Endothelial cell of umbilical vein (primary cell): ENCODE results near the gene PRKAG2. TPM values are rescaled to one million over a fixed set of nuclear protein-coding genes. Genes with fewer than 3 reads are reported as not detected.

Experiments
- BruUV-seq: library from RNA; stranded (reverse); fragments of 400-500 nt; replicated peaks from 2 replicates; lab custom pipeline; 2021; lab: Mats Ljungman, UMichigan
- CTCF ChIA-PET: fragments of 300-600, 350-600 bp; sonication (Branson Sonifier 250); formaldehyde crosslinking; loops from one replicate; lab custom pipeline; 2021; ENCODE audit warnings: antibody characterized with exemption, inconsistent platforms; lab: Charles Lee
- POLR2A ChIA-PET: fragments of 300-600, 350-600 bp; sonication (Branson Sonifier 250); formaldehyde crosslinking; loops from one replicate; lab custom pipeline; 2021; ENCODE audit warnings: antibody characterized with exemption, inconsistent platforms; lab: Charles Lee
- DNase-seq: peaks from one replicate; pipeline ENCODE4 v3.0.0-alpha.2; 2011; ENCODE audit warnings: low read depth, low spot score
- FAIRE-seq: peaks from 2 replicates; lab custom pipeline; 2011; peaks lifted over from hg19 to GRCh38; lab: Jason Lieb, UNC
- H2AFZ ChIP-seq: 2 replicates; pipeline ENCODE4 v1.6.0; 2012; ENCODE audit warnings: low read depth, low read length, control low read depth, inconsistent platforms
- H3K27ac ChIP-seq: 2 replicates; pipeline ENCODE4 v1.5.1; 2011; ENCODE audit warnings: low read depth, mild to moderate bottlenecking, control low read depth, low read length, moderate library complexity; ENCODE audit not compliant: insufficient read depth
- H3K27me3 ChIP-seq, 2 experiments: 2 replicates each; pipeline versions ENCODE4 v1.6.0 to v1.6.1; 2011; ENCODE audit warnings: low read length in 2 of 2, mixed read lengths in 1 of 2; ENCODE audit not compliant: control insufficient read depth in 2 of 2, insufficient read depth in 2 of 2
- H3K36me3 ChIP-seq, 2 experiments: 2 replicates in 1 of 2; 3 replicates in 1 of 2; pipeline ENCODE4 v1.5.1; 2011; ENCODE audit warnings: low read length in 2 of 2, mild to moderate bottlenecking in 1 of 2, moderate library complexity in 1 of 2; ENCODE audit not compliant: control insufficient read depth in 2 of 2, insufficient read depth in 2 of 2; ENCODE audit errors: extremely low read depth in 1 of 2
- H3K4me1 ChIP-seq: 3 replicates; pipeline ENCODE4 v1.5.1; 2011; ENCODE audit warnings: mild to moderate bottlenecking, low read length; ENCODE audit not compliant: control insufficient read depth, insufficient read depth; ENCODE audit errors: extremely low read depth
- H3K4me2 ChIP-seq: 2 replicates; pipeline ENCODE4 v1.6.1; 2011; ENCODE audit warnings: low read length, control low read depth, mixed read lengths; ENCODE audit not compliant: insufficient read depth
- H3K4me3 ChIP-seq, 3 experiments: fragments of 200-600 bp in 1 of 3; sonication (generic), shearing (Covaris generic) in 1 of 3; replicated peaks in 1 of 3; 2 replicates each; pipeline ENCODE4 v1.5.1; 2011 to 2016; ENCODE audit warnings: control low read depth in 3 of 3, low read length in 3 of 3, mild to moderate bottlenecking in 2 of 3, inconsistent platforms in 1 of 3, low read depth in 1 of 3, moderate library complexity in 1 of 3; ENCODE audit not compliant: insufficient read depth in 1 of 3
- H3K79me2 ChIP-seq: 2 replicates; pipeline ENCODE4 v1.6.0; 2012; ENCODE audit warnings: low read length, inconsistent platforms; ENCODE audit not compliant: control insufficient read depth, insufficient read depth
- H3K9ac ChIP-seq: replicated peaks from 2 replicates; pipeline ENCODE3; 2011; ENCODE audit warnings: low read length, control low read depth; ENCODE audit not compliant: insufficient read depth; ENCODE audit errors: extremely low read depth
- H3K9me1 ChIP-seq: replicated peaks from 3 replicates; pipeline ENCODE4 v1.6.0; 2011; ENCODE audit warnings: mild to moderate bottlenecking, low read length; ENCODE audit not compliant: control insufficient read depth, insufficient read depth; ENCODE audit errors: extremely low read depth
- H3K9me3 ChIP-seq: replicated peaks from 2 replicates; pipeline ENCODE4 v1.5.1; 2012; ENCODE audit warnings: low read length, inconsistent platforms; ENCODE audit not compliant: control insufficient read depth, insufficient read depth
- H4K20me1 ChIP-seq: replicated peaks from 2 replicates; pipeline ENCODE3; 2011; ENCODE audit warnings: mild to moderate bottlenecking, low read length; ENCODE audit not compliant: control insufficient read depth, insufficient read depth; ENCODE audit errors: extremely low read depth
- EZH2 ChIP-seq: IDR thresholded peaks from 2 replicates; pipeline ENCODE4 v1.6.1; 2012; ENCODE audit warnings: borderline replicate concordance, low read depth, mild to moderate bottlenecking, moderate library complexity, low read length, inconsistent platforms; ENCODE audit not compliant: severe bottlenecking
- FOS ChIP-seq: IDR thresholded peaks from 2 replicates; pipeline ENCODE4 v1.6.1; 2011; ENCODE audit warnings: mild to moderate bottlenecking, low read length, moderate library complexity, borderline replicate concordance; ENCODE audit not compliant: insufficient read depth
- GATA2 ChIP-seq: IDR thresholded peaks from 2 replicates; pipeline ENCODE4 v1.7.0; 2011; ENCODE audit warnings: low read depth, mild to moderate bottlenecking, moderate library complexity, mixed read lengths, low read length; ENCODE audit not compliant: insufficient read length, insufficient read depth
- JUN ChIP-seq: IDR thresholded peaks from 2 replicates; pipeline ENCODE4 v1.6.1; 2011; ENCODE audit warnings: borderline replicate concordance, low read depth; ENCODE audit not compliant: insufficient read length, insufficient read depth
- MYC ChIP-seq: IDR thresholded peaks from one replicate; pipeline ENCODE4 v1.6.1; 2011; ENCODE audit warnings: mild to moderate bottlenecking, low read depth, low read length
- POLR2A ChIP-seq: IDR thresholded peaks from 2 replicates; pipeline ENCODE4 v1.6.1; 2012; ENCODE audit warnings: low read depth, mild to moderate bottlenecking, control low read depth, low read length
- POLR2AphosphoS5 ChIP-seq: IDR thresholded peaks from 2 replicates; pipeline ENCODE4 v1.6.1; 2012; ENCODE audit warnings: low read depth, mild to moderate bottlenecking, control low read depth, low read length, moderate library complexity; ENCODE audit not compliant: insufficient read depth
- dilution Hi-C: fragments of 300-500 bp; cut with MboI; formaldehyde crosslinking; loops from one replicate; pipeline ENCODE4 v1.15.0; 2019; ENCODE audit warnings: low sequenced_read_pairs; ENCODE audit not compliant: extremely low pct_ligation_motif_present
- intact Hi-C: fragments of 100-400 bp; cut with micrococcal nuclease; formaldehyde crosslinking; loops from one replicate; pipeline ENCODE4 v1.10.0; 2022
- polyA plus RNA-seq, 4 experiments: library from polyadenylated mRNA; depleted of rRNA in 3 of 4; stranded (reverse) in 3 of 4; unstranded in 1 of 4; fragments of >200 nt; gene quantifications; 2 replicates each; pipeline versions ENCODE4 v1.2.1 to v1.2.3, GENCODE V29; 2011 to 2012; ENCODE audit warnings: missing spikeins in 1 of 4
- total RNA-seq: library from RNA; stranded (reverse); gene quantifications from 2 replicates; pipeline ENCODE4 v1.2.3, GENCODE V29; 2021
- TF ChIP-seq, protein P1 (sequence below): IDR thresholded peaks from 2 replicates; pipeline ENCODE4 v1.6.1; 2011; ENCODE audit not compliant: insufficient read depth, insufficient read length
- TF ChIP-seq, protein P2 (sequence below), 2 donors: IDR thresholded peaks; 1 replicate in 1 of 2; 2 replicates in 1 of 2; pipeline ENCODE4 v1.5.1; 2011; ENCODE audit warnings: low read length in 2 of 2, mild to moderate bottlenecking in 2 of 2, moderate library complexity in 2 of 2, control low read depth in 1 of 2, inconsistent platforms in 1 of 2, low read depth in 1 of 2; ENCODE audit not compliant: insufficient read depth in 1 of 2; ENCODE audit errors: extremely low read depth in 1 of 2

PRKAG2 gene
- total and polyA plus RNA-seq, 2 donors (not counting 3 experiments of a cell fraction or from before 2014, with no cell fraction given), result 19.3 to 51.5 TPM

DNA sequence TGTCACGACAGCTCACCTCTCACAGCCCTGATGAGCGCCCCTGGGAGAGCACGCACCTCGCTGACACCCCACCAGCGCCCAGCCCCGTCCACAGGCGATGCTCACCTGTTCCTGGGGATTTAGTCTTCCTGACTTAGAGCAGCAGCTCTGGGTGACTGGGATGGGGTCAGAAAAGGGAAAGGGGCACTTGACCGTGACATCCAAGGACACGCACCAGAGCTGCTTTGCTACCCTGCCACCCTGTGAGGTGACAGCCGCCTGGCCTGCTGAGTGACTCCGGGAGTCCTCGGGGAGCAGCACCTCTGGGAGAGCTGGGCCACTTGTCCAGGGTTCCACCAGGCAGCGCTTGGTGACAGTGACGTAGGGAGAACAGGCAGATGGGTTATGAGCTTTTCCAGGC is 148.2 kb downstream of the PRKAG2 start:
- Histone ChIP-seq H2AFZ (no peak overlapping the region), H3K4me3 (no peak overlapping the region), H3K4me2 (no peak overlapping the region), H3K27ac (no peak overlapping the region), H3K9me1 (no peaks in the 10 kb centered on the region), H3K27me3 (no peaks in the 10 kb centered on the region), H3K4me1 (peaks cover 11% of the 10 kb centered on the region), H3K79me2 (no peaks in the 10 kb centered on the region), H3K36me3 (no peaks in the 10 kb centered on the region), H4K20me1 (no peaks in the 10 kb centered on the region), H3K9ac (no peak overlapping the region), H3K9me3 (no peaks in the 10 kb centered on the region)
- ChIA-PET POLR2A (no interaction called here), CTCF (interaction anchor here (1.0 to 2.0 kb wide), 4 partner anchors 8 to 97 kb away, joined by 3 to 8 read pairs (median 5); no protein-coding TSS in a partner anchor)
- BruUV-seq, result no TSS peak
- intact Hi-C loops, result loop anchor here (1.0 to 5.0 kb wide), 2 partner anchors 41 to 210 kb away; no protein-coding TSS in a partner anchor
- DNase-seq, result no peak
- dilution Hi-C loops, result no loop called here
- no peak for FAIRE-seq
- TF ChIP-seq POLR2A (no peak), EZH2 (no peak), JUN (no peak), FOS (no peak), POLR2AphosphoS5 (no peak), MYC (no peak), GATA2 (no peak)
- TF ChIP-seq, protein P1, sequence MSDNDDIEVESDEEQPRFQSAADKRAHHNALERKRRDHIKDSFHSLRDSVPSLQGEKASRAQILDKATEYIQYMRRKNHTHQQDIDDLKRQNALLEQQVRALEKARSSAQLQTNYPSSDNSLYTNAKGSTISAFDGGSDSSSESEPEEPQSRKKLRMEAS, result no peak
- TF ChIP-seq, protein P2, sequence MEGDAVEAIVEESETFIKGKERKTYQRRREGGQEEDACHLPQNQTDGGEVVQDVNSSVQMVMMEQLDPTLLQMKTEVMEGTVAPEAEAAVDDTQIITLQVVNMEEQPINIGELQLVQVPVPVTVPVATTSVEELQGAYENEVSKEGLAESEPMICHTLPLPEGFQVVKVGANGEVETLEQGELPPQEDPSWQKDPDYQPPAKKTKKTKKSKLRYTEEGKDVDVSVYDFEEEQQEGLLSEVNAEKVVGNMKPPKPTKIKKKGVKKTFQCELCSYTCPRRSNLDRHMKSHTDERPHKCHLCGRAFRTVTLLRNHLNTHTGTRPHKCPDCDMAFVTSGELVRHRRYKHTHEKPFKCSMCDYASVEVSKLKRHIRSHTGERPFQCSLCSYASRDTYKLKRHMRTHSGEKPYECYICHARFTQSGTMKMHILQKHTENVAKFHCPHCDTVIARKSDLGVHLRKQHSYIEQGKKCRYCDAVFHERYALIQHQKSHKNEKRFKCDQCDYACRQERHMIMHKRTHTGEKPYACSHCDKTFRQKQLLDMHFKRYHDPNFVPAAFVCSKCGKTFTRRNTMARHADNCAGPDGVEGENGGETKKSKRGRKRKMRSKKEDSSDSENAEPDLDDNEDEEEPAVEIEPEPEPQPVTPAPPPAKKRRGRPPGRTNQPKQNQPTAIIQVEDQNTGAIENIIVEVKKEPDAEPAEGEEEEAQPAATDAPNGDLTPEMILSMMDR (IDR thresholded peaks at IDR 0.05; ENCODE audit: extremely low read depth in 1 of 2, insufficient read depth in 1 of 2, low read depth in 1 of 2, low read length in 2 of 2), result no peak
